ENCODE results near the gene TET2.

GRCh38 chr4:105327222-105327621, 180.5 kb downstream of the TET2 start:
- TF ChIP-seq CTCF (IDR thresholded peaks at IDR 0.05) (no peak), POLR2A (IDR thresholded peaks at IDR 0.05) (no peak), EP300 (IDR thresholded peaks at IDR 0.05) (no peak), POLR2AphosphoS5 (IDR thresholded peaks at IDR 0.05) (no peak)
